Fibroblast of mammary gland (primary cell): ENCODE measurements around the gene PPP6R3.

ENCODE experiments used
- DNase-seq: peaks from one replicate; pipeline ENCODE4 v3.0.0-alpha.2; 2010; ENCODE audit warnings: low read depth
- H3K4me3 ChIP-seq: 2 replicates; pipeline ENCODE4 v1.5.1; 2011; ENCODE audit warnings: low read depth, mild to moderate bottlenecking, low read length, moderate library complexity; ENCODE audit not compliant: control insufficient read depth
- TF ChIP-seq, protein P1 (sequence below): conservative IDR thresholded peaks from 2 replicates; pipeline ENCODE4 v1.5.1; 2011; ENCODE audit warnings: low read depth, low read length, inconsistent platforms; ENCODE audit not compliant: control insufficient read depth, insufficient read depth

The PPP6R3 gene

DNA sequence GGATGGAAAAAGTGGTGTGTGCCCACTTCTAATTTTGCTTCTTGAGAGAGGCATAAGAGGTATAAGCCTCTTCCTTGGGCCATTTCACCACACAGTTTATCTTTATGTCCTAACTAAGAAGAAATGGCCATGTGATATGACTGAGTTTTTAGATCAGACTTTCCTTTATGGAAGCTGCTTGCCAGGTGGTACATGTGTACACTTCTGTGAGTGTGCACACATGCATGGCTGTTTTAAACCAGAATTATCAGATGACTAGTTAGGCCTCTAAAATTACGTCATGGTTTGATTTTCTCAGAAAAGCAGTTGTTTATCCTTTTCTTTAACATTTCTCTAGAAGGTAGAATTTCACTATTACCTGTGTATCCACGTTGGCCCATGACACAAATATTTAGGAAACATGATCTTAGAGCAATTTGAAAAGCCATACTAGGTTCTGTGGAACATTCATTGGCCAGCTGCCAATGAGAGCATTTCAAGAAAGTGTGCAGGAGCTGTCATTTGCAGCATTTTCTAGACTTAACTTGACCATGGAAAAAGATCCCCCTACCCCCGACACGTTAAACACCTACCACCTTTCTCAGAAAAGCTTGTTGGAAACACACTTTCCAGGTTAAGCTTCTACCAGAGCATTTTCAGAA, 114.6 kb downstream of the PPP6R3 start:
- TF ChIP-seq, protein P1, sequence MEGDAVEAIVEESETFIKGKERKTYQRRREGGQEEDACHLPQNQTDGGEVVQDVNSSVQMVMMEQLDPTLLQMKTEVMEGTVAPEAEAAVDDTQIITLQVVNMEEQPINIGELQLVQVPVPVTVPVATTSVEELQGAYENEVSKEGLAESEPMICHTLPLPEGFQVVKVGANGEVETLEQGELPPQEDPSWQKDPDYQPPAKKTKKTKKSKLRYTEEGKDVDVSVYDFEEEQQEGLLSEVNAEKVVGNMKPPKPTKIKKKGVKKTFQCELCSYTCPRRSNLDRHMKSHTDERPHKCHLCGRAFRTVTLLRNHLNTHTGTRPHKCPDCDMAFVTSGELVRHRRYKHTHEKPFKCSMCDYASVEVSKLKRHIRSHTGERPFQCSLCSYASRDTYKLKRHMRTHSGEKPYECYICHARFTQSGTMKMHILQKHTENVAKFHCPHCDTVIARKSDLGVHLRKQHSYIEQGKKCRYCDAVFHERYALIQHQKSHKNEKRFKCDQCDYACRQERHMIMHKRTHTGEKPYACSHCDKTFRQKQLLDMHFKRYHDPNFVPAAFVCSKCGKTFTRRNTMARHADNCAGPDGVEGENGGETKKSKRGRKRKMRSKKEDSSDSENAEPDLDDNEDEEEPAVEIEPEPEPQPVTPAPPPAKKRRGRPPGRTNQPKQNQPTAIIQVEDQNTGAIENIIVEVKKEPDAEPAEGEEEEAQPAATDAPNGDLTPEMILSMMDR: no peak
- DNase-seq: no peak

DNA sequence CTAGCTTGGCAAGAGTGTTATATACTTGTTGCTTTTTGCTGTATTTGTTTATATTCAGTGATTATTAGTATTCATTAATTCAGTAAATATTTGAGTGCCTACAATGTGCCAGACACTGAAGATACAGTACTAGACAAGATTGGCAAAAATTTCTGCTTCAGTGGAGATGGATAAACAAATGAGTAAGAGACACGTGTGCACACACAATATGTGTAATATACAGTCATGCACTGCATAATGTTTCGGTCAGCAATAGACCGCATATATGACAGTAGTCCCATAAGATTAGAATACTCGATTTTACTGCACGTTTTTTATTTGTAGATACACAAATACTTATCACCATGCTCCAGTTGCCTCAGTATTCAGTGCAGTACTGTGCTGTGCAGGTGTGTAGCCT, 118.9 kb downstream of the PPP6R3 start:
- TF ChIP-seq, protein P1: no peak
- no peak overlapping the region for H3K4me3 ChIP-seq
- peak; percentile 34 for DNase-seq

More for the DNA sequence above, 114.6 kb downstream of the PPP6R3 start:
- H3K4me3 ChIP-seq: no peak overlapping the region

DNA sequence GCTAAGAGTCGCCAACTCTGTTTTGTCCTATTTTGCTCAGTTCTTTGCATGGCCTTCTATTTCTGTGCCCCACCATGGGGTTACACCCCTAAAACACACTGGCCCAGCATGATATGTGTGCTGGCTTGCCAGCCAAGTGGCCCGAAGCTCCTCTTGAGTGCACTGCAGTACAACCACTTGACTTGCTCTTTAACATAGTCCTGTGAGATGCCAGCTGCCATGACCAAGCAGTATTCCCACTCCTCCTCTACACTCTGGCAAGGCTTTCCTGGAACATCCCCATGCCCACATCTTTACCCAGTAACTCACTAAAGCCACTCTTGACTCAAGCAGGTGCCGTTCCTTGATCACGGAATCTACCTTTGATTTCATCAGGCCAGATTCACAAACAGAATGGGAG, 120.9 kb downstream of the PPP6R3 start:
- no peak overlapping the region for H3K4me3 ChIP-seq
- TF ChIP-seq, protein P1: no peak
- DNase-seq: no peak

DNA sequence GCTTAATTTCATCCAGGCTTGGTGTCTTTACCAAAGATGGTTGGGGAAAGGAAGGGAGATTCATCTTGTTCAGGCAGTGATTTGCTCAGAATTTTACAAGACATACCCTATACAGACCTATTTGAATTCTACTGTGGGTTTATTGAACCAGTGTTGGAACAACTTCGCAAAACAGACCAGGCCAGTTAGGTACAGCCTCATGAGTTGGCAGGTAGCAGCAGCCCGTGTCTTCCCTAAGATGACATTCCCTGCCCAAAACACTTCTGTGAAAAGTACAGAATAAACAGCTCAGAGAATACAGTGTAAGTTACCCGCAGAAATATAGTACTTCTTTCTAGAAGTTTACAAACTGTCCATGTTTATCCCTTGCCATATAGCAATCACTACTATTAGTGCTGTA, 121.3 kb downstream of the PPP6R3 start:
- TF ChIP-seq, protein P1: no peak
- H3K4me3 ChIP-seq: no peak overlapping the region
- no peak for DNase-seq

DNA sequence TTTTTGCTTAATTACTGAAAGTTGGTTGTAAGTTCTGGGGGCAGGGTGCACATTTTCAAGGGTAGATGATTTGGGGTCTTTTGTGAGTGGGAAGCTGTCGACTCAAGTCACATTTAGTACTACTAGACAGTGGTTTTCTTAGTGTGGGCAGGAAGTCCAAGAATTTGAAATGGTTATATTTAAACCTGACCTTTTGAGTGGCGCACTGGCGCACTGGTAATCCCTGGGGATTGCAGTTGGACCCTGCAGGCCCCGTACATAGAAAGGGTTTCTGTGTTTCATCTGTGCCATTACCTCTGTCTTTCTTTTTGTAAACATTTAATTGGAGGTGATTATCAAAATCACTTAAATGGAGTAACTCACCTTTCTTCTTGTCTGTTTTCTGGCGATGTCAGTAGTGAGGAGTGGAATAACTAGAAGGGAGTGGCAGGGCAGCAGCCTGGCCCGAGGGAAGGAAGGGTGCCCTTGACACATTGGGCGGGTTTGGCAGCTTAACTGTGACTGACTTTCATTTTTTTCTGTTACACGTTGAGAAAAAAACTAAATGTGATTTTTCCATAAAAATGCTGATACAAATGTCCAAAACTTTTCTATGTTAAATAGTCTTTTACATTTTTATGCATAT, 122.0 kb downstream of the PPP6R3 start:
- TF ChIP-seq, protein P1: no peak
- DNase-seq: no peak
- no peak overlapping the region for H3K4me3 ChIP-seq

DNA sequence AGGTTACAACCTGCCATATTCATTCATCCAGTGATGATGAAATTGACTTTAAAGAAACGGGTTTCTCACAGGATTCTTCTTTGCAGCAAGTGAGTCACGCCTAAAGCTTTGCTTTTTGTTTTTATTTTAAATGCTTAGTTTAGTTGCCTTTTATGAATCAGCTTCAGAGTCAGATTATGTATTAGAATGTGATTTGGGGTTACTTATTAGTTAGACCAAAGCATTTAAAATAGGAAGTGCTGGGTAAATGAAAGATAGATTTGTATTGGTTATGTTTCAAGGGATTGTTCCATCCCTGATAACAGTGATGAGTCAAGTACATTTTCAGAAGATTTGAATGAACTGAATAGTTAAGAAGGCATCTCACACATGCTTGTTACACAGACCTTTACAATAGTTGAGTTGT, 122.5 kb downstream of the PPP6R3 start:
- DNase-seq: peak; percentile 57
- TF ChIP-seq, protein P1: no peak
- H3K4me3 ChIP-seq: no peak overlapping the region
